ENCODE results near the gene MAP2K6. TPM values are rescaled to one million over a fixed set of nuclear protein-coding genes. Genes with fewer than 3 reads are reported as not detected.

The MAP2K6 gene
- total RNA-seq, 1 donor from 2014 or later, result 101 TPM

- Histone ChIP-seq H3F3A (ENCODE audit: low read depth) (no peaks in the 10 kb centered on the region), H2AFZ (replicated peaks) (no peak overlapping the region), H3K9me3 (ENCODE audit: low read depth) (no peaks in the 10 kb centered on the region), H3K27me3 (no peaks in the 10 kb centered on the region), H3K36me3 (peaks cover 14% of the 10 kb centered on the region), H4K20me1 (ENCODE audit: low read depth) (peaks cover 22% of the 10 kb centered on the region), H3K4me1 (peaks cover 12% of the 10 kb centered on the region), H3K4me3 (no peak overlapping the region), H3K27ac (no peak overlapping the region), H3K79me2 (ENCODE audit: low read depth) (peaks cover 72% of the 10 kb centered on the region), H3K9ac (no peak overlapping the region), H3K4me2 (no peak overlapping the region)
- no peak for DNase-seq (ENCODE audit: low spot score)
- peaks cover 37% of the 10 kb centered on the region for H3K36me3 Mint-ChIP-seq
- H3K9me3 Mint-ChIP-seq, result peaks cover 7% of the 10 kb centered on the region
- H3K27me3 Mint-ChIP-seq (ENCODE audit: insufficient read depth, low read depth), result no peaks in the 10 kb centered on the region
- peaks cover 8% of the 10 kb centered on the region for H3K4me1 Mint-ChIP-seq
- TF ChIP-seq EZH2phosphoT487 (IDR thresholded peaks at IDR 0.05) (no peak), CTCF (IDR thresholded peaks at IDR 0.05) (no peak), EZH2 (IDR thresholded peaks at IDR 0.05) (no peak)
- no peak overlapping the region for H3K4me3 Mint-ChIP-seq
- no peak overlapping the region for H3K27ac Mint-ChIP-seq
Measured at GRCh38 chr17:69512946-69513345, 98.4 kb downstream of the MAP2K6 start.

DNA sequence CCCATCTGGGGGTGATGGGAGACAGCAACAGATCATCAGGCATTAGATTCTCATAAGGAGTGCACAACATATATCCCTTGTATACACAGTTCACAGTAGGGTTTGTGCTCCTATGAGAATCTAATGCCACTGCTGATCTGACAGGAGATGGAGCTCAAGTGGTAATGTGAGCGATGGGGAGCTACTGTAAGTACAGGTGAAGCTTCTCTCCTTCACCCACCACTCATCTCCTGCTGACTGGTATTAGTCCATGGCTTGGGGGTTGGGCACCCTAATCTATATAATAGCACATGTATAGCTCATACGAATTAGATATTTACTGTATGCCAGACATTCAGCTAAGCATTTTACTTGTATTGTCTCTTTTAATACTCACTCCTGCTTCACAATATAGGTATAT lies 101.7 kb downstream of the MAP2K6 start:
- Histone ChIP-seq H3F3A (ENCODE audit: low read depth) (no peaks in the 10 kb centered on the region), H3K4me1 (no peaks in the 10 kb centered on the region), H3K4me3 (no peak overlapping the region), H3K79me2 (ENCODE audit: low read depth) (peaks cover 41% of the 10 kb centered on the region), H3K9ac (no peak overlapping the region), H3K36me3 (peaks cover 25% of the 10 kb centered on the region), H4K20me1 (ENCODE audit: low read depth) (peaks cover 6% of the 10 kb centered on the region), H3K27me3 (no peaks in the 10 kb centered on the region), H3K9me3 (ENCODE audit: low read depth) (no peaks in the 10 kb centered on the region), H3K27ac (no peak overlapping the region), H3K4me2 (no peak overlapping the region), H2AFZ (replicated peaks) (no peak overlapping the region)
- no peak for DNase-seq (ENCODE audit: low spot score)
- H3K4me1 Mint-ChIP-seq, result peaks cover 3% of the 10 kb centered on the region
- no peak overlapping the region for H3K27ac Mint-ChIP-seq
- H3K4me3 Mint-ChIP-seq, result no peak overlapping the region
- H3K27me3 Mint-ChIP-seq (ENCODE audit: insufficient read depth, low read depth), result no peaks in the 10 kb centered on the region
- H3K36me3 Mint-ChIP-seq, result peaks cover 46% of the 10 kb centered on the region
- no peak for TF ChIP-seq EZH2 (IDR thresholded peaks at IDR 0.05)
- TF ChIP-seq CTCF (IDR thresholded peaks at IDR 0.05), result no peak
- no peak for TF ChIP-seq EZH2phosphoT487 (IDR thresholded peaks at IDR 0.05)
- H3K9me3 Mint-ChIP-seq, result no peaks in the 10 kb centered on the region

- no peaks in the 10 kb centered on the region for H3K9me3 ChIP-seq (ENCODE audit: low read depth)
- H3K27me3 Mint-ChIP-seq (ENCODE audit: insufficient read depth, low read depth), result no peaks in the 10 kb centered on the region
- no peak for TF ChIP-seq EZH2 (IDR thresholded peaks at IDR 0.05)
- no peak for TF ChIP-seq CTCF (IDR thresholded peaks at IDR 0.05)
- no peak for TF ChIP-seq EZH2phosphoT487 (IDR thresholded peaks at IDR 0.05)
- H2AFZ ChIP-seq (replicated peaks), result no peak overlapping the region
- H3K4me3 Mint-ChIP-seq, result no peak overlapping the region
- H3K4me1 ChIP-seq, result no peaks in the 10 kb centered on the region
- H4K20me1 ChIP-seq (ENCODE audit: low read depth), result peaks cover 2% of the 10 kb centered on the region
- peaks cover 27% of the 10 kb centered on the region for H3K36me3 ChIP-seq
- H3K27ac ChIP-seq, result no peak overlapping the region
- no peak overlapping the region for H3K27ac Mint-ChIP-seq
- H3K36me3 Mint-ChIP-seq, result peaks cover 49% of the 10 kb centered on the region
- DNase-seq (ENCODE audit: low spot score), result no peak
- H3F3A ChIP-seq (ENCODE audit: low read depth), result no peaks in the 10 kb centered on the region
- H3K4me2 ChIP-seq, result no peak overlapping the region
- H3K4me1 Mint-ChIP-seq, result no peaks in the 10 kb centered on the region
- H3K27me3 ChIP-seq, result no peaks in the 10 kb centered on the region
- H3K9ac ChIP-seq, result no peak overlapping the region
- no peaks in the 10 kb centered on the region for H3K9me3 Mint-ChIP-seq
- peaks cover 34% of the 10 kb centered on the region for H3K79me2 ChIP-seq (ENCODE audit: low read depth)
- H3K4me3 ChIP-seq, result no peak overlapping the region
Measured at GRCh38 chr17:69516911-69517310, 102.4 kb downstream of the MAP2K6 start.
